ENCODE measurements around the gene UTP4.
A peak's percentile ranks its signal among the peaks of the same experiment; 100 is the strongest.

The UTP4 gene

GRCh38 chr16:69179328-69180010, 47.0 kb downstream of the UTP4 start:
- DNase-seq = peak; percentile 76

- DNase-seq = no peak
Measured at GRCh38 chr16:69180011-69180338, 47.5 kb downstream of the UTP4 start.

- DNase-seq = no peak
Measured at GRCh38 chr16:69182730-69183416, 50.4 kb downstream of the UTP4 start.

- DNase-seq = peak; percentile 91
Measured at GRCh38 chr16:69186642-69187445, 54.4 kb downstream of the UTP4 start, which contains the start of gene SNTB2. Gene SNTB2 (plus strand): TSS chr16:69187164. CDS start chr16:69187167, 3 bp downstream.

GRCh38 chr16:69187446-69188235, 55.2 kb downstream of the UTP4 start:
- peak; percentile 46 for DNase-seq

- peak; percentile 30 for DNase-seq
Measured at GRCh38 chr16:69188236-69188549, 55.7 kb downstream of the UTP4 start.

- peak; percentile 76 for DNase-seq
Measured at GRCh38 chr16:69188716-69189115, 56.3 kb downstream of the UTP4 start.

GRCh38 chr16:69190046-69190588, 57.7 kb downstream of the UTP4 start:
- no peak for DNase-seq

- DNase-seq = no peak
Measured at GRCh38 chr16:69190598-69190997, 58.1 kb downstream of the UTP4 start.

GRCh38 chr16:69191136-69191535, 58.7 kb downstream of the UTP4 start:
- no peak for DNase-seq

GRCh38 chr16:69193855-69194254, 61.4 kb downstream of the UTP4 start:
- peak; percentile 79 for DNase-seq

- no peak for DNase-seq
Measured at GRCh38 chr16:69194488-69194887, 62.0 kb downstream of the UTP4 start.

- no peak for DNase-seq
Measured at GRCh38 chr16:69195369-69196029, 63.0 kb downstream of the UTP4 start.

- DNase-seq = no peak
Measured at GRCh38 chr16:69197573-69197972, 65.1 kb downstream of the UTP4 start.

- DNase-seq = no peak
Measured at GRCh38 chr16:69199382-69199781, 66.9 kb downstream of the UTP4 start.

GRCh38 chr16:69201291-69201690, 68.8 kb downstream of the UTP4 start:
- DNase-seq = no peak

- no peak for DNase-seq
Measured at GRCh38 chr16:69201787-69202186, 69.3 kb downstream of the UTP4 start.

- peak; percentile 56 for DNase-seq
Measured at GRCh38 chr16:69204172-69204571, 71.7 kb downstream of the UTP4 start.

GRCh38 chr16:69209735-69210134, 77.3 kb downstream of the UTP4 start:
- DNase-seq = no peak

- peak; percentile 84 for DNase-seq
Measured at GRCh38 chr16:69217433-69217832, 85.0 kb downstream of the UTP4 start.

Measured in fibroblast of skin of back (primary cell).